Smooth muscle cell (in vitro differentiated cells): ENCODE results near the gene EEIG2. TPM values are rescaled to one million over a fixed set of nuclear protein-coding genes. Genes with fewer than 3 reads are reported as not detected.
A peak's percentile ranks its signal among the peaks of the same experiment; 100 is the strongest.

Experiments
- DNase-seq: peaks from one replicate; lab custom pipeline; 2025; ENCODE audit not compliant: unreplicated experiment; lab: John Stamatoyannopoulos, UW
- H2AFZ ChIP-seq: fragments of 200-600 bp; sonication (generic); 2 replicates; pipeline ENCODE4 v1.6.0; 2016; ENCODE audit warnings: antibody characterized with exemption, low read depth, mild to moderate bottlenecking
- H3F3A ChIP-seq: fragments of 200-600 bp; sonication (generic); 2 replicates; pipeline ENCODE4 v1.6.0; 2017; ENCODE audit warnings: antibody characterized with exemption, low read depth
- H3K27ac ChIP-seq: fragments of 200-600 bp; sonication (generic); 2 replicates; pipeline ENCODE4 v1.5.1; 2016; ENCODE audit warnings: low read depth, mild to moderate bottlenecking
- H3K27me3 ChIP-seq: fragments of 200-600 bp; sonication (generic); 2 replicates; pipeline ENCODE4 v1.6.1; 2016; ENCODE audit warnings: low read depth, mild to moderate bottlenecking
- H3K36me3 ChIP-seq: fragments of 200-600 bp; sonication (generic); 2 replicates; pipeline ENCODE4 v1.5.1; 2016; ENCODE audit warnings: low read depth
- H3K4me1 ChIP-seq: fragments of 200-600 bp; sonication (generic); 2 replicates; pipeline ENCODE4 v1.5.1; 2016; ENCODE audit warnings: low read depth
- H3K4me2 ChIP-seq: fragments of 200-600 bp; sonication (generic); 2 replicates; pipeline ENCODE4 v1.6.0; 2016; ENCODE audit warnings: mild to moderate bottlenecking
- H3K4me3 ChIP-seq: fragments of 200-600 bp; sonication (generic); 2 replicates; pipeline ENCODE4 v1.5.1; 2016; ENCODE audit warnings: mild to moderate bottlenecking
- H3K79me2 ChIP-seq: fragments of 200-600 bp; sonication (generic); 2 replicates; pipeline ENCODE4 v1.6.0; 2016; ENCODE audit warnings: low read depth, mild to moderate bottlenecking
- H3K9ac ChIP-seq: fragments of 200-600 bp; sonication (generic); 2 replicates; pipeline ENCODE4 v1.6.0; 2016; ENCODE audit warnings: low read depth
- H3K9me3 ChIP-seq: fragments of 200-600 bp; sonication (generic); replicated peaks from 2 replicates; pipeline ENCODE4 v1.5.1; 2016; ENCODE audit warnings: low read depth
- H4K20me1 ChIP-seq: fragments of 200-600 bp; sonication (generic); 2 replicates; pipeline ENCODE4 v1.6.0; 2016; ENCODE audit warnings: low read depth
- CTCF ChIP-seq: fragments of 200-600 bp; sonication (generic); IDR thresholded peaks from 2 replicates; pipeline ENCODE4 v1.5.1; 2017; ENCODE audit warnings: borderline replicate concordance, mild to moderate bottlenecking, antibody characterized with exemption; ENCODE audit not compliant: insufficient read depth, poor library complexity, severe bottlenecking
- WGBS: methylation state at CpG from one replicate; pipeline ENCODE4 v1.1.7; 2016; ENCODE audit warnings: low lambda C conversion rate; 5-methylcytosine and 5-hydroxymethylcytosine counted together
- polyA plus RNA-seq: library from polyadenylated mRNA; unstranded; fragments of >200 nt; fragmentation: Nextera tagmentation; extraction: Ambion mirVana; gene quantifications from 2 replicates; pipeline ENCODE4 v1.2.1, GENCODE V29; 2016
- total RNA-seq: library from RNA; depleted of rRNA; stranded (reverse); fragments of >200 nt; gene quantifications from 2 replicates; pipeline ENCODE4 v1.2.3, GENCODE V29; 2014

Gene EEIG2
- total and polyA plus RNA-seq, 2 experiments from 2014 or later: 3.7 to 8.0 TPM

GRCh38 chr1:108556066-108556465 is 3.8 kb upstream of the EEIG2 start:
- Histone ChIP-seq H3K4me3 (no peak overlapping the region), H3K9ac (no peak overlapping the region), H3K27ac (no peak overlapping the region), H3K36me3 (no peaks in the 10 kb centered on the region), H3K27me3 (no peaks in the 10 kb centered on the region), H3F3A (peaks cover 8% of the 10 kb centered on the region), H3K79me2 (peaks cover under 1% of the 10 kb centered on the region), H3K4me2 (no peak overlapping the region), H3K9me3 (no peaks in the 10 kb centered on the region), H2AFZ (no peak overlapping the region), H3K4me1 (peaks cover 6% of the 10 kb centered on the region), H4K20me1 (peaks cover 3% of the 10 kb centered on the region)
- TF ChIP-seq CTCF: no peak
- no peak for DNase-seq

- Histone ChIP-seq H3K36me3 (no peaks in the 10 kb centered on the region), H3K27ac (no peak overlapping the region), H4K20me1 (peaks cover 8% of the 10 kb centered on the region), H3K4me2 (no peak overlapping the region), H3K9ac (no peak overlapping the region), H3K27me3 (no peaks in the 10 kb centered on the region), H3K9me3 (no peaks in the 10 kb centered on the region), H2AFZ (no peak overlapping the region), H3K4me1 (peaks cover 8% of the 10 kb centered on the region), H3K79me2 (peaks cover 5% of the 10 kb centered on the region), H3F3A (peaks cover 8% of the 10 kb centered on the region), H3K4me3 (no peak overlapping the region)
- TF ChIP-seq CTCF: no peak
- 88% methylated on average over 4 of the region's 4 CpGs for WGBS
- no peak for DNase-seq
These were observed 3.4 kb upstream of the EEIG2 start for GRCh38 chr1:108556499-108556898.

- TF ChIP-seq CTCF: no peak
- Histone ChIP-seq H2AFZ (peak overlapping the region; percentile 67), H4K20me1 (peaks cover 14% of the 10 kb centered on the region), H3K4me1 (peaks cover 8% of the 10 kb centered on the region), H3K27ac (no peak overlapping the region), H3K4me2 (no peak overlapping the region), H3K9ac (no peak overlapping the region), H3K79me2 (peaks cover 13% of the 10 kb centered on the region), H3K36me3 (no peaks in the 10 kb centered on the region), H3K4me3 (no peak overlapping the region), H3K9me3 (no peaks in the 10 kb centered on the region), H3K27me3 (no peaks in the 10 kb centered on the region), H3F3A (peaks cover 8% of the 10 kb centered on the region)
- DNase-seq: no peak
These were observed 2.6 kb upstream of the EEIG2 start for GRCh38 chr1:108557296-108557695.

- peaks cover 8% of the 10 kb centered on the region for H3K4me1 ChIP-seq
- H3K4me3 ChIP-seq: peak overlapping the region; percentile 81
- H3K9ac ChIP-seq: peak overlapping the region; percentile 43
- H3K4me2 ChIP-seq: peak overlapping the region; percentile 93
- peaks cover 17% of the 10 kb centered on the region for H4K20me1 ChIP-seq
- peaks cover 37% of the 10 kb centered on the region for H3K79me2 ChIP-seq
- WGBS: 1% methylated on average over 41 of the region's 59 CpGs
- no peak overlapping the region for H3K27ac ChIP-seq
- peaks cover 8% of the 10 kb centered on the region for H3F3A ChIP-seq
- no peaks in the 10 kb centered on the region for H3K27me3 ChIP-seq
- TF ChIP-seq CTCF: no peak
- H2AFZ ChIP-seq: peak overlapping the region; percentile 75
- no peaks in the 10 kb centered on the region for H3K9me3 ChIP-seq
- no peaks in the 10 kb centered on the region for H3K36me3 ChIP-seq
- DNase-seq: peak; percentile 31
These were observed 431 bp downstream of the EEIG2 start for GRCh38 chr1:108560189-108560873.
